AG04450 (cell line): ENCODE data around the gene POLDIP3. TPM values are rescaled to one million over a fixed set of nuclear protein-coding genes. Genes with fewer than 3 reads are reported as not detected.

Source experiments
- CTCF ChIA-PET: fragments of 300-600, 350-600 bp; formaldehyde crosslinking; extraction: SDS; loops from one replicate; lab custom pipeline; 2022; ENCODE audit warnings: antibody characterized with exemption, inconsistent platforms; lab: Charles Lee
- POLR2A ChIA-PET: fragments of 350-600 bp; formaldehyde crosslinking; extraction: SDS; loops from one replicate; lab custom pipeline; 2021; ENCODE audit warnings: antibody characterized with exemption, inconsistent platforms; lab: Yijun Ruan, JAX
- DNase-seq: peaks from one replicate; pipeline ENCODE4 v3.0.0-alpha.2; 2011; ENCODE audit warnings: low read depth, low spot score
- H3K27ac ChIP-seq: one replicate; pipeline ENCODE4 v1.5.1; 2012; ENCODE audit warnings: low read depth, low read length, control low read depth
- H3K27me3 ChIP-seq: one replicate; pipeline ENCODE4 v1.6.0; 2012; ENCODE audit warnings: low read length; ENCODE audit not compliant: control insufficient read depth, insufficient read depth
- H3K4me3 ChIP-seq: 2 replicates; pipeline ENCODE4 v1.5.1; 2011; ENCODE audit warnings: mild to moderate bottlenecking, low read depth, low read length, control low read depth
- H3K9me3 ChIP-seq: 2 replicates; pipeline ENCODE4 v1.5.1; 2012; ENCODE audit warnings: low read length; ENCODE audit not compliant: control insufficient read depth, insufficient read depth
- CTCF ChIP-seq: IDR thresholded peaks from 2 replicates; pipeline ENCODE4 v1.5.1; 2011; ENCODE audit warnings: low read depth, low read length, control low read depth, inconsistent platforms
- polyA plus RNA-seq: library from polyadenylated mRNA; depleted of rRNA; stranded (reverse); fragments of >200 nt; gene quantifications from 2 replicates; pipeline ENCODE4 v1.2.3, GENCODE V29; 2011

POLDIP3 gene
- polyA plus RNA-seq, 1 experiment: 50.6 TPM

DNA sequence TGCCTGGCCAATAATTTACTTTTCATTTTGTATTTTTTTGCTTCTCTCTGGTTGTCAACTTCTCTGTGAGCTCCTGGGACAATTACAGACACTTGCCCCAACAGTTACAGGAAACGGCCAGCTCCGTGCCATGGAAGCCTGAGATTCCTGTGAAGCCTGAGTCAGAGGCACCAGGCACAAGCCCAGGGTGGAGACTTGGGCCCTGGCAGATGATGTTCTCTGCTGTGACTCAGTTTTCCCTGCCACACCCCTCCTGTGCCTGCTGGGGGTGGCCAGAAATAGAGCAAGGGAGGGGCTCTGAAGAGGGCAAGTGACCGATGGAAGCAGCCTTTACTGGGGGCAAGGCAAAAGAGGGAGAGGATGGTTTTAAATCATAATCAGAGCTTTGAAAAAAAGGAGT, 20.8 kb upstream of the POLDIP3 start:
- Histone ChIP-seq H3K27me3 (no peaks in the 10 kb centered on the region), H3K9me3 (no peaks in the 10 kb centered on the region; the same call in 1 of the 2 replicates), H3K27ac (peak overlapping the region; percentile 65), H3K4me3 (no peak overlapping the region)
- POLR2A ChIA-PET: interaction anchor here (0.7 to 1.2 kb wide), 3 partner anchors 14 to 425 kb away, joined by 3 to 5 read pairs (median 3); partner anchors contain the start of gene CYB5R3
- CTCF ChIA-PET: interaction anchor here (0.5 to 1.8 kb wide), 3 partner anchors 14 to 209 kb away, joined by 4 to 7 read pairs (median 6); no protein-coding TSS in a partner anchor
- no peak for TF ChIP-seq CTCF
- DNase-seq: no peak

- ChIA-PET POLR2A (no interaction called here), CTCF (interaction anchor here (1.2 kb wide), 1 partner anchor 187 kb away, joined by 4 read pairs; no protein-coding TSS in a partner anchor)
- Histone ChIP-seq H3K27me3 (no peaks in the 10 kb centered on the region), H3K27ac (no peak overlapping the region), H3K9me3 (no peaks in the 10 kb centered on the region; the same call in 1 of the 2 replicates), H3K4me3 (no peak overlapping the region)
- no peak for TF ChIP-seq CTCF
- no peak for DNase-seq
Observed at GRCh38 chr22:42633013-42633412, 18.3 kb upstream of the POLDIP3 start.

DNA sequence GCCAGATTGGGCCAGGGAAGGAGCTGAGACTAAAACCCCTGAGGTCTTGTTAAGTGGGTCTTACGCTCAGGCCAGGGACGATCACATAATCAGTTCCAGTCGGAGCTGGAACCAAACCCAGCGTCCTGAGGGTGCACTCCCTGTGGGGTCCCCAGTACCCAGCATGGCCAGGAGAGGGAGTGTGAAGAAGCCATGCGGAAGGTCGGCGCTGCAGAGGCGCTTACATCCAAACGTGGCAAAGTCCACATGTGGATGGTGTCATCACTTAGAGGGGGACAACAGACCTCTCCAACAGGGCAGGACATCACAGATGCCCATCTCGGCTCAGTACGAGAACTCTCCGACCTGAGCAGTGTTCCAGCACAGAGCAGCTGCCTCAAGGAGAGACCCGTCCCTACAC, 17.4 kb upstream of the POLDIP3 start:
- H3K4me3 ChIP-seq: no peak overlapping the region
- CTCF ChIA-PET: interaction anchor here (0.6 to 3.3 kb wide), 3 partner anchors 11 to 189 kb away, joined by 3 to 11 read pairs (median 4); no protein-coding TSS in a partner anchor
- DNase-seq: no peak
- no peaks in the 10 kb centered on the region for H3K27me3 ChIP-seq
- POLR2A ChIA-PET: no interaction called here
- H3K9me3 ChIP-seq: no peaks in the 10 kb centered on the region; the same call in 1 of the 2 replicates
- no peak overlapping the region for H3K27ac ChIP-seq
- peak; percentile 46 for TF ChIP-seq CTCF

DNA sequence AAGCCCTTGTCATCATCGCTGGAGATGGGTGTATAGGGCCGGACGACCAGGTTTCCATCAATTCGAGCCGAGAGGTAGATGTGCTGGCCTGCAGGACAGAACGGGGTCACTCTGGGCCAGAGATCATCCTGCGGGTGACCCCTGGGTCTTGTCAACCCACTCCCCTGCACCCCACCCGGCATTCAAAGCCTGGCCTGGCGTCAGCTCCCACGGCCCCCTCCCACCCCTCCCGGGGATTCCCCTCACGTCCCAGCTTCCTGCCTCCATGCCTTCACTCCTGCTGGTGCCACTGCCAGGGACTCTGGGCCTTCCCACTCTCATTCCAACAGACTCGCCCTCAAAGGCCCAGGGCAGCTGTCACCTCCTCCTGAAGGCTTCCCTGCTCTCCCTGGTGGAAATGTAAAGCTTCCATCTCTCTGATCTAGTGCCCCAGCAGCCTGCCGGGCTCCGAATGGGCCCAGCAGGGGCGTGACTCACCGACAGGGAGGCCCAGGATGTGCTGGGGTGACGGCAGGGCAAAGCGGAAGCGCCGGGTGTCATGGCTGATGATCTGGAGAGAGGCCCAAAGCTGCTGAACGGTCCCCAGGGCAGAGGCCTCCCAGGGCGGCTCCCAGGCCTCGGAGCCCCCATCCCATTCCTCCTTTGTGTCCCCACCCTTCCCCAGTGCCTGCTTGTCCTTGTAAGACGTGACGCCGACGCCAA, 16.4 kb upstream of the POLDIP3 start:
- no peak for TF ChIP-seq CTCF
- no peak overlapping the region for H3K27ac ChIP-seq
- POLR2A ChIA-PET: interaction anchor here (0.7 kb wide), 1 partner anchor 162 kb away, joined by 3 read pairs; no protein-coding TSS in a partner anchor

DNA sequence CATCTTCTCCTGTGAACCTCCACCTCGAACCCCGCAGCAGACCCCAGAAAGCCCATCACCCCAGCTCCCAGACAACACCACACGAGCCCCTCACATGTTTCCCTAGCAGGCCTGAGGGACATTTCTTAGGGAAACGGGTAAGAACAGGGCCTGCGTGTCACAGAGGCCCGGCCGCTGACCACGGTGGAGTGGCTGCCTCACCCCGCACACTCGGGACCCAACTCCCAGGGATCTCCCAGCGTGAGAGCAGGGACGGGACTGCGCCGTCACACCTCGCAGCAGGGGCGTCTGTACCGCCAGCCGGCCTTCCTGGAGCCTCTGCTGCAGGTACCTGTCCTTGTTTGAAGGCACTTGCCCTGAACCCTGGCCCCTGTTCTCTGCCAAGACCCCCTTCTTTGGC, 15.5 kb upstream of the POLDIP3 start:
- ChIA-PET CTCF (interaction anchor here (3.3 kb wide), 1 partner anchor 9 kb away, joined by 11 read pairs; no protein-coding TSS in a partner anchor), POLR2A (no interaction called here)
- Histone ChIP-seq H3K27me3 (no peaks in the 10 kb centered on the region), H3K4me3 (no peak overlapping the region), H3K9me3 (no peaks in the 10 kb centered on the region; the same call in 1 of the 2 replicates), H3K27ac (no peak overlapping the region)
- TF ChIP-seq CTCF: no peak
- DNase-seq: no peak

More for the DNA sequence above, 16.4 kb upstream of the POLDIP3 start:
- DNase-seq: no peak
- Histone ChIP-seq H3K4me3 (no peak overlapping the region), H3K9me3 (no peaks in the 10 kb centered on the region; the same call in 1 of the 2 replicates), H3K27me3 (no peaks in the 10 kb centered on the region)
- CTCF ChIA-PET: interaction anchor here (1.4 to 3.3 kb wide), 2 partner anchors 10 to 190 kb away, joined by 3 to 11 read pairs; no protein-coding TSS in a partner anchor
